GM23338 (cell line): Measurements from ENCODE around the gene CENPX. TPM values are rescaled to one million over a fixed set of nuclear protein-coding genes. Genes with fewer than 3 reads are reported as not detected.

ENCODE experiments used
- ATAC-seq: fragments of 200-7000 bp; cut with Tn5 transposase; 3 replicates; pipeline ENCODE4 v1.9.1; 2020
- DNase-seq: peaks from one replicate; pipeline ENCODE4 v3.0.0-alpha.2; 2015; ENCODE audit warnings: low spot score
- H2AFZ ChIP-seq: fragments of 200-600 bp; sonication (generic); 2 replicates; pipeline ENCODE4 v1.8.0; 2016; ENCODE audit warnings: antibody characterized with exemption, mild to moderate bottlenecking, moderate library complexity
- H3F3A ChIP-seq: fragments of 200-600 bp; sonication (generic); replicated peaks from 2 replicates; pipeline ENCODE4 v1.8.0; 2017; ENCODE audit warnings: antibody characterized with exemption, mixed run types, low read depth
- H3K27ac ChIP-seq: fragments of 200-600 bp; sonication (generic); 2 replicates; pipeline ENCODE4 v1.6.1; 2016; ENCODE audit warnings: low read depth
- H3K27me3 ChIP-seq: fragments of 200-600 bp; sonication (generic); 2 replicates; pipeline ENCODE4 v1.8.0; 2016; ENCODE audit warnings: mild to moderate bottlenecking, mixed run types, moderate library complexity; ENCODE audit not compliant: insufficient read depth
- H3K36me3 ChIP-seq: fragments of 200-600 bp; sonication (generic); 2 replicates; pipeline ENCODE4 v1.8.0; 2016; ENCODE audit warnings: mild to moderate bottlenecking; ENCODE audit not compliant: insufficient read depth
- H3K4me1 ChIP-seq: fragments of 200-600 bp; sonication (generic); 2 replicates; pipeline ENCODE4 v1.8.0; 2016; ENCODE audit warnings: mild to moderate bottlenecking, moderate library complexity; ENCODE audit not compliant: insufficient read depth
- H3K4me2 ChIP-seq: fragments of 200-600 bp; sonication (generic); 2 replicates; pipeline ENCODE4 v1.7.1; 2017; ENCODE audit warnings: mixed run types
- H3K4me3 ChIP-seq: fragments of 200-600 bp; sonication (generic); 2 replicates; pipeline ENCODE4 v1.6.1; 2016; ENCODE audit warnings: mixed run types
- H3K79me2 ChIP-seq: fragments of 200-600 bp; sonication (generic); replicated peaks from 2 replicates; pipeline ENCODE4 v1.8.0; 2017; ENCODE audit warnings: mild to moderate bottlenecking; ENCODE audit not compliant: insufficient read depth
- H3K9me2 ChIP-seq: fragments of 200-600 bp; sonication (generic); 2 replicates; pipeline ENCODE4 v1.8.0; 2017; ENCODE audit not compliant: insufficient read depth
- H4K20me1 ChIP-seq: fragments of 200-600 bp; sonication (generic); replicated peaks from 2 replicates; pipeline ENCODE4 v1.8.0; 2017; ENCODE audit warnings: mild to moderate bottlenecking; ENCODE audit not compliant: insufficient read depth
- H3K27ac Mint-ChIP-seq: 2 replicates; pipeline ENCODE4 v1.8.0; 2020; ENCODE audit warnings: inconsistent platforms, mild to moderate bottlenecking, moderate library complexity, mixed read lengths
- H3K27me3 Mint-ChIP-seq: 3 replicates; pipeline ENCODE4 v1.8.0; 2022; ENCODE audit warnings: low read depth, mild to moderate bottlenecking, moderate library complexity, mixed read lengths, inconsistent platforms; ENCODE audit not compliant: insufficient read depth, poor library complexity
- H3K36me3 Mint-ChIP-seq: 3 replicates; pipeline ENCODE4 v1.8.0; 2021; ENCODE audit warnings: low read depth, mild to moderate bottlenecking, inconsistent platforms, moderate library complexity, mixed read lengths
- H3K4me1 Mint-ChIP-seq: 3 replicates; pipeline ENCODE4 v1.8.0; 2020; ENCODE audit warnings: mild to moderate bottlenecking, inconsistent platforms, mixed read lengths
- H3K4me3 Mint-ChIP-seq: 3 replicates; pipeline ENCODE4 v1.8.0; 2021; ENCODE audit warnings: moderate library complexity, mild to moderate bottlenecking, inconsistent platforms, mixed read lengths
- H3K9me3 Mint-ChIP-seq: 3 replicates; pipeline ENCODE4 v1.8.0; 2020; ENCODE audit warnings: moderate library complexity, mild to moderate bottlenecking, inconsistent platforms, mixed read lengths
- CTCF ChIP-seq, 2 experiments: fragments of 200-600 bp in 1 of 2; sonication (generic) in 1 of 2; conservative IDR thresholded peaks; 2 replicates each; pipeline versions ENCODE4 v1.5.1 to v1.6.1; 2016 to 2017; ENCODE audit warnings: antibody characterized with exemption in 2 of 2, low read depth in 2 of 2, mild to moderate bottlenecking in 2 of 2, moderate library complexity in 1 of 2
- NANOG ChIP-seq: IDR thresholded peaks from 2 replicates; pipeline ENCODE4 v1.6.1; 2016; ENCODE audit warnings: antibody characterized with exemption, borderline replicate concordance
- REST ChIP-seq: IDR thresholded peaks from one replicate; pipeline ENCODE4 v1.6.1; 2018; ENCODE audit warnings: antibody characterized with exemption; ENCODE audit not compliant: unreplicated experiment
- ZNF331 ChIP-seq: fragments of 250-450 bp; sonication (Bioruptor Pico); IDR thresholded peaks from 2 replicates; pipeline ENCODE4 v1.5.0; 2020; ENCODE audit warnings: low read depth, mild to moderate bottlenecking, moderate library complexity
- polyA plus RNA-seq: library from polyadenylated mRNA; unstranded; fragments of >200 nt; fragmentation: Nextera tagmentation; extraction: Ambion mirVana; gene quantifications from 2 replicates; pipeline ENCODE4 v1.2.1, GENCODE V29; 2016
- total RNA-seq: library from RNA; depleted of rRNA; stranded (reverse); fragments of >200 nt; shearing (Covaris generic); gene quantifications from 2 replicates; pipeline ENCODE4 v1.2.3, GENCODE V29; 2014

Gene CENPX
- total and polyA plus RNA-seq, 2 experiments from 2014 or later, result 114 to 157 TPM

GRCh38 chr17:82062076-82062983, 39.7 kb upstream of the CENPX start:
- Histone ChIP-seq H3K4me2 (no peak overlapping the region), H3F3A (peaks cover 7% of the 10 kb centered on the region; the same call in 1 of the 2 replicates), H3K4me1 (no peaks in the 10 kb centered on the region), H3K27me3 (no peaks in the 10 kb centered on the region), H3K9me2 (no peaks in the 10 kb centered on the region), H3K27ac (no peak overlapping the region), H3K79me2 (no peaks in the 10 kb centered on the region), H3K36me3 (no peaks in the 10 kb centered on the region), H2AFZ (no peak overlapping the region), H4K20me1 (no peaks in the 10 kb centered on the region), H3K4me3 (no peak overlapping the region)
- TF ChIP-seq CTCF (conservative IDR thresholded peaks at IDR 0.05; ENCODE audit: low read depth in 2 of 2), result peak in 1 of 2 experiments; percentile 16; a peak in 1 of 4 replicates
- TF ChIP-seq NANOG, result no peak
- ATAC-seq, result no peak
- DNase-seq, result peak; percentile 20
- H3K4me1 Mint-ChIP-seq, result peaks cover 4% of the 10 kb centered on the region; the same call in 2 of the 3 replicates
- H3K27ac Mint-ChIP-seq, result no peak overlapping the region
- no peak overlapping the region for H3K4me3 Mint-ChIP-seq
- peaks cover 8% of the 10 kb centered on the region for H3K36me3 Mint-ChIP-seq
- no peaks in the 10 kb centered on the region for H3K9me3 Mint-ChIP-seq
- peaks cover 10% of the 10 kb centered on the region for H3K27me3 Mint-ChIP-seq

DNA sequence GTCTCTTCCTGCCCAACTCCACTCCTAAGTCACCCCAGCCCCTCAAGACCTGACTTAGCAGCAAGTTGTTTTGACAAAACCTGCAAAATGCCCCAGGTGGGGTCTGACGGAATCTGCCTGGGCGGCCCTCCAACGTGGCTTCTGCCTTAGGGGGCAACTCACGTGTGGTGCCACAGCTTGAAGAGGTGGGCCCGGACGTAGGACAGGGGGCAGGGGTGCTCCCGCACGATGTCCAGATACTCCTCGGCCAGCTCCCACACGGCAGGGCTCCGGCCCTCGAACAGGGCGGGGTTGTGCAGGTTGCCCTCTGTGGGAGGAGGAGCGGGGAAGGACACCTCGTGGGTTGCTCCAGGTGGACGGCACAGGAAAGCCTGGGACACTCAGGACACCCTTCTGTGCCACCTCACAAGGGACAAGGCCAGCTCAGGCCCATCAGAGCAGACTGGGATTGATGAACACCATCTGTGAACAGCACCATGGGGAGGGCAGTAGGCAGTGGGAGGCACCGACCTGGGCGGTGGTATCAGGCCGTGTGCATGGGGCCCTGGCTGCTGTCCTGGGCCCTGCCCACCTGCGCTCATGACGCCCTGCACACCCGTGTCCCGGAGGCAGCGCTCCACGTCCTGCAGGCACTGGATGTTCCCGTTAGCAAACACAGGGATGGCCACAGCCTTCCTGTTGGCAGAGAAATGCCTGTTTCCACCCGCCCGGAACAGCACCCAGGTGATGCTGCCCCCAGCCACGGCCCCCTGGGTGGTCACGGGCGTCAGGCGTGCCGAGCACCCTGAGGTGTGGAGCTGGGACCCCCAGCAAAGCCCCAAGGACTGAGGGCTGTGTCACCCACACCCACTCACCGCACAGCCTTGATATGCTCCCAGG, 38.6 kb upstream of the CENPX start:
- Histone ChIP-seq H3K4me1 (no peaks in the 10 kb centered on the region), H3K9me2 (no peaks in the 10 kb centered on the region), H3K36me3 (0 out of 2 replicates have a peak, but pooled peaks cover under 1% of the 10 kb centered on the region), H3K27me3 (no peaks in the 10 kb centered on the region), H3K27ac (0 out of 2 replicates have a peak overlapping the region, but pooled peaks have one; percentile 14), H3K79me2 (no peaks in the 10 kb centered on the region), H4K20me1 (no peaks in the 10 kb centered on the region), H2AFZ (no peak overlapping the region), H3F3A (peaks cover 5% of the 10 kb centered on the region; the same call in 1 of the 2 replicates), H3K4me3 (no peak overlapping the region), H3K4me2 (no peak overlapping the region)
- Mint-ChIP-seq H3K27me3 (peaks cover 10% of the 10 kb centered on the region), H3K27ac (no peak overlapping the region), H3K4me1 (peaks cover 2% of the 10 kb centered on the region; the same call in 2 of the 3 replicates), H3K36me3 (peaks cover 11% of the 10 kb centered on the region), H3K9me3 (no peaks in the 10 kb centered on the region), H3K4me3 (no peak overlapping the region)
- DNase-seq (peak; percentile 0), ATAC-seq (no peak)
- no peak for TF ChIP-seq CTCF (conservative IDR thresholded peaks at IDR 0.05; ENCODE audit: low read depth in 2 of 2)
- TF ChIP-seq REST, result no peak
- no peak for TF ChIP-seq NANOG
- no peak for TF ChIP-seq ZNF331 (CRISPR knock-in tag)
